ENCODE data around the gene RNF146. TPM values are rescaled to one million over a fixed set of nuclear protein-coding genes. Genes with fewer than 3 reads are reported as not detected.

RNF146 gene, protein sequence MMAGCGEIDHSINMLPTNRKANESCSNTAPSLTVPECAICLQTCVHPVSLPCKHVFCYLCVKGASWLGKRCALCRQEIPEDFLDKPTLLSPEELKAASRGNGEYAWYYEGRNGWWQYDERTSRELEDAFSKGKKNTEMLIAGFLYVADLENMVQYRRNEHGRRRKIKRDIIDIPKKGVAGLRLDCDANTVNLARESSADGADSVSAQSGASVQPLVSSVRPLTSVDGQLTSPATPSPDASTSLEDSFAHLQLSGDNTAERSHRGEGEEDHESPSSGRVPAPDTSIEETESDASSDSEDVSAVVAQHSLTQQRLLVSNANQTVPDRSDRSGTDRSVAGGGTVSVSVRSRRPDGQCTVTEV
- total RNA-seq (2016; rRNA removed; fragmentation: Illumina TruSeq; extraction: Trizol) (18.8 and 22.2 TPM in 2 replicates), polyA plus RNA-seq (2011; rRNA removed) (27.6 and 28.1 TPM in 2 replicates), polyA minus RNA-seq (2011; rRNA and poly(A)+ RNA removed; ENCODE audit: low replicate concordance) (8.2 and 13.6 TPM in 2 replicates), Bru-seq, nascent RNA (percentile 98 among the genes with signal in this experiment), BruChase-seq, experiment 1, labeled RNA remaining after a 6-hour chase (percentile 70 among the genes with signal in this experiment), BruChase-seq, experiment 2, labeled RNA remaining after a 2-hour chase (percentile 92 among the genes with signal in this experiment)
- total RNA-seq (2016; cell fraction: cytosol; rRNA removed; fragmentation: Illumina TruSeq; extraction: Trizol; ENCODE audit: low read depth): 4.7 and 5.0 TPM in 2 replicates
- total RNA-seq (2016; cell fraction: insoluble cytoplasmic fraction; rRNA removed; fragmentation: Illumina TruSeq; extraction: Trizol): 19.1 and 22.6 TPM in 2 replicates
- total RNA-seq (2016; cell fraction: membrane; rRNA removed; fragmentation: Illumina TruSeq; extraction: Trizol): 10.8 and 12.9 TPM in 2 replicates
- total RNA-seq (2016; cell fraction: nucleus; rRNA removed; fragmentation: Illumina TruSeq; extraction: Trizol): 32.3 and 33.0 TPM in 2 replicates
- polyA plus RNA-seq (2011; cell fraction: cytosol; rRNA removed): 9.8 and 15.1 TPM in 2 replicates
- polyA plus RNA-seq (2011; cell fraction: nucleus; rRNA removed): 43.6 and 59.3 TPM in 2 replicates
- polyA plus RNA-seq (2012): 23.1 and 25.4 TPM in 2 replicates
- polyA plus RNA-seq (2016; cell fraction: cytosol; fragmentation: Illumina TruSeq; extraction: Trizol; ENCODE audit: low read depth): 1.9 and 2.4 TPM in 2 replicates
- polyA plus RNA-seq (2016; cell fraction: insoluble cytoplasmic fraction; fragmentation: Illumina TruSeq; extraction: Trizol; ENCODE audit: low read depth): 24.7 and 26.9 TPM in 2 replicates
- polyA plus RNA-seq (2016; cell fraction: membrane; fragmentation: Illumina TruSeq; extraction: Trizol; ENCODE audit: low read depth): 6.4 and 7.8 TPM in 2 replicates
- 45.3 and 49.8 TPM in 2 replicates for polyA plus RNA-seq (2016; cell fraction: nucleus; fragmentation: Illumina TruSeq; extraction: Trizol; ENCODE audit: insufficient read depth, low read depth)
- polyA minus RNA-seq (2011; cell fraction: cytosol; rRNA and poly(A)+ RNA removed): 13.3 and 13.5 TPM in 2 replicates
- polyA minus RNA-seq (2011; cell fraction: nucleus; rRNA and poly(A)+ RNA removed): 60.1 and 87.3 TPM in 2 replicates
- long read RNA-seq, experiment 1, partial matches to known transcripts: 0 of 6 reads
- long read RNA-seq, experiment 1, other reads (novel, unspliced or antisense): 2 of 6 reads
- long read RNA-seq, experiment 2, transcript RNF146-204 (4 exons, 884 nt): major isoform, 5 of 14 reads
- long read RNA-seq, experiment 2, partial matches to known transcripts: 0 of 14 reads
- long read RNA-seq, experiment 2, other reads (novel, unspliced or antisense): 6 of 14 reads

DNA sequence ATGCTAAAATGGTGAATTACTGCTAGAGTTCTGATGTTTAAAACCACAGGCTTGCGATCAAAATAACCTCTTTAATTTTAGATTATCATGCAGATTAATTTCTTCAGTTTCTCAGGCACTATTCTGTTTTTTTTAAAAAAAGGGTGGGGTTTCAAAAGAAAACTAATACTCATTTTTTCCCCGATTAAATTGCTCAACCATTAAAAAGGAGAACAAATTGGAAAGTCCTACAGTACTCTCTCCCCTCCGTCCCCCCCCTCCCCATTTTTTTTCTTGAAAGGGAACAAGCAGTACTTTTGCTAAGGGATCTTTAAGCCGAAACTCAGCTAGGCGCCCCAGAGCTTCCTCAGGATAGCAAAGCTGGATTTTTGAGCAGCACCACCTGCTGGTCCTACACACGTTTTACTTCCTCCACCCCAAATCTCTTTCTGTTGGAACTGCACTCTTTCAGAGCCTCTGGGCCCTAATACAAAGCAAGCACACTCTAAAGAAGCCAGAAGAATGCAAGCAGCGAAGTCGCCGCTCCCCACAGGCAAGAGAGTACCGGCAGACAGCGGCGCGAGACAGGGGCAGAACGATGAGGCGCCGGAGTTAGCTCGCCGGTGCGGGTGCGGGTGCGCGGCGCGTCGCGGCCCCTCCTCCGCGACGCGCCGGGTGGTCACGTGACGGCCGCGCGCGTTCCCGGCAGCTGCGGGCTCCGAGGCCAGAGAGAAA, at the start of gene RNF146:
Gene RNF146, plus strand, starts transcription at position 687 of the 714 bp plus-strand sequence. CDS start 13,475 bp downstream, outside the sequence.
- no peaks in the 10 kb centered on the region; a peak in 1 of 5 replicates for H3K27me3 ChIP-seq (ENCODE audit: control insufficient read depth in 1 of 2, insufficient read depth in 2 of 2, low read length in 2 of 2)
- TSS peak; percentile 75 for BruUV-seq (replicated peaks)
- peak within 1 kb of the TSS; percentile 87 for H2AFZ ChIP-seq (ENCODE audit: low read length)
- H3K79me2 ChIP-seq (ENCODE audit: insufficient read depth, low read length): peaks cover 41% of the 10 kb centered on the region
- peak within 1 kb of the TSS; percentile 87 to 97 (median 95) for H3K4me3 ChIP-seq (replicated peaks in 1 of 3; ENCODE audit: insufficient read depth in 1 of 3, low read depth in 2 of 3, low read length in 3 of 3)
- peak within 1 kb of the TSS; percentile 93 for H3K9ac ChIP-seq (ENCODE audit: insufficient read depth, low read depth, low read length)
- peak within 1 kb of the TSS; percentile 83 for H3K4me2 ChIP-seq (ENCODE audit: low read depth, low read length)
- peak within 1 kb of the TSS; percentile 91 for H3K27ac ChIP-seq (ENCODE audit: extremely low read length, insufficient read depth, low read length)
- H3K9me3 ChIP-seq (ENCODE audit: low read length): no peaks in the 10 kb centered on the region
- peaks cover 25% of the 10 kb centered on the region for H4K20me1 ChIP-seq (ENCODE audit: insufficient read depth, low read length)
- H3K4me1 ChIP-seq (ENCODE audit: insufficient read depth, low read length): peaks cover 34% of the 10 kb centered on the region
- CTCF ChIA-PET (ENCODE audit: low intra/inter-chr PET ratio, low total read pairs): interaction anchor here (1.1 kb wide), 1 partner anchor 31 kb away, joined by 3 read pairs; no protein-coding TSS in a partner anchor
- ATAC-seq (peak; percentile 85), FAIRE-seq (peak; percentile 76), DNase-seq (ENCODE audit: low spot score) (peak; percentile 81)
- no peaks in the 10 kb centered on the region; a peak in 1 of 5 replicates for H3K36me3 ChIP-seq (replicated peaks in 1 of 2; ENCODE audit: control insufficient read depth in 1 of 2, insufficient read depth in 2 of 2, low read length in 2 of 2)
- intact Hi-C loops (cut with micrococcal nuclease; ENCODE audit: unreplicated experiment): loop anchor here (1.0 to 2.0 kb wide), 2 partner anchors 74 to 79 kb away; no protein-coding TSS in a partner anchor
- WGBS (ENCODE audit: low lambda C conversion rate): 2% methylated on average over 19 of the region's 40 CpGs
- POLR2A ChIA-PET: interaction anchor here (0.6 to 2.8 kb wide), 18 partner anchors 9 to 1476 kb away, joined by 3 to 37 read pairs (median 4); partner anchors contain the start of genes ECHDC1 and NCOA7
- in situ Hi-C loops (cut with HindIII; ENCODE audit: extremely low pct_ligation_motif_present, low pct_unique_long_range_greater_than_20kb): no loop called here
- peak; percentile 21; the same call in 1 of the 2 replicates for TF ChIP-seq SNAI1 (CRISPR knock-in tag; IDR thresholded peaks at IDR 0.05; ENCODE audit: borderline replicate concordance)
- TF ChIP-seq, protein P1, sequence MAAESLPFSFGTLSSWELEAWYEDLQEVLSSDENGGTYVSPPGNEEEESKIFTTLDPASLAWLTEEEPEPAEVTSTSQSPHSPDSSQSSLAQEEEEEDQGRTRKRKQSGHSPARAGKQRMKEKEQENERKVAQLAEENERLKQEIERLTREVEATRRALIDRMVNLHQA (CRISPR knock-in tag; IDR thresholded peaks at IDR 0.05): no peak
- no peak for TF ChIP-seq NKX3-1 (CRISPR knock-in tag; IDR thresholded peaks at IDR 0.05)
- TF ChIP-seq, protein P2, sequence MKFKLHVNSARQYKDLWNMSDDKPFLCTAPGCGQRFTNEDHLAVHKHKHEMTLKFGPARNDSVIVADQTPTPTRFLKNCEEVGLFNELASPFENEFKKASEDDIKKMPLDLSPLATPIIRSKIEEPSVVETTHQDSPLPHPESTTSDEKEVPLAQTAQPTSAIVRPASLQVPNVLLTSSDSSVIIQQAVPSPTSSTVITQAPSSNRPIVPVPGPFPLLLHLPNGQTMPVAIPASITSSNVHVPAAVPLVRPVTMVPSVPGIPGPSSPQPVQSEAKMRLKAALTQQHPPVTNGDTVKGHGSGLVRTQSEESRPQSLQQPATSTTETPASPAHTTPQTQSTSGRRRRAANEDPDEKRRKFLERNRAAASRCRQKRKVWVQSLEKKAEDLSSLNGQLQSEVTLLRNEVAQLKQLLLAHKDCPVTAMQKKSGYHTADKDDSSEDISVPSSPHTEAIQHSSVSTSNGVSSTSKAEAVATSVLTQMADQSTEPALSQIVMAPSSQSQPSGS (CRISPR knock-in tag; IDR thresholded peaks at IDR 0.05): 0 out of 2 replicates have a peak, but pooled peaks have one; percentile 3
- TF ChIP-seq, protein P3, sequence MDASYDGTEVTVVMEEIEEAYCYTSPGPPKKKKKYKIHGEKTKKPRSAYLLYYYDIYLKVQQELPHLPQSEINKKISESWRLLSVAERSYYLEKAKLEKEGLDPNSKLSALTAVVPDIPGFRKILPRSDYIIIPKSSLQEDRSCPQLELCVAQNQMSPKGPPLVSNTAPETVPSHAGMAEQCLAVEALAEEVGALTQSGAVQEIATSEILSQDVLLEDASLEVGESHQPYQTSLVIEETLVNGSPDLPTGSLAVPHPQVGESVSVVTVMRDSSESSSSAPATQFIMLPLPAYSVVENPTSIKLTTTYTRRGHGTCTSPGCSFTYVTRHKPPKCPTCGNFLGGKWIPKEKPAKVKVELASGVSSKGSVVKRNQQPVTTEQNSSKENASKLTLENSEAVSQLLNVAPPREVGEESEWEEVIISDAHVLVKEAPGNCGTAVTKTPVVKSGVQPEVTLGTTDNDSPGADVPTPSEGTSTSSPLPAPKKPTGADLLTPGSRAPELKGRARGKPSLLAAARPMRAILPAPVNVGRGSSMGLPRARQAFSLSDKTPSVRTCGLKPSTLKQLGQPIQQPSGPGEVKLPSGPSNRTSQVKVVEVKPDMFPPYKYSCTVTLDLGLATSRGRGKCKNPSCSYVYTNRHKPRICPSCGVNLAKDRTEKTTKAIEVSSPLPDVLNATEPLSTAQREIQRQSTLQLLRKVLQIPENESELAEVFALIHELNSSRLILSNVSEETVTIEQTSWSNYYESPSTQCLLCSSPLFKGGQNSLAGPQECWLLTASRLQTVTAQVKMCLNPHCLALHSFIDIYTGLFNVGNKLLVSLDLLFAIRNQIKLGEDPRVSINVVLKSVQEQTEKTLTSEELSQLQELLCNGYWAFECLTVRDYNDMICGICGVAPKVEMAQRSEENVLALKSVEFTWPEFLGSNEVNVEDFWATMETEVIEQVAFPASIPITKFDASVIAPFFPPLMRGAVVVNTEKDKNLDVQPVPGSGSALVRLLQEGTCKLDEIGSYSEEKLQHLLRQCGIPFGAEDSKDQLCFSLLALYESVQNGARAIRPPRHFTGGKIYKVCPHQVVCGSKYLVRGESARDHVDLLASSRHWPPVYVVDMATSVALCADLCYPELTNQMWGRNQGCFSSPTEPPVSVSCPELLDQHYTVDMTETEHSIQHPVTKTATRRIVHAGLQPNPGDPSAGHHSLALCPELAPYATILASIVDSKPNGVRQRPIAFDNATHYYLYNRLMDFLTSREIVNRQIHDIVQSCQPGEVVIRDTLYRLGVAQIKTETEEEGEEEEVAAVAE (CRISPR knock-in tag; IDR thresholded peaks at IDR 0.05; ENCODE audit: borderline replicate concordance): no peak
